ENCODE results near the gene GABRA6. TPM values are rescaled to one million over a fixed set of nuclear protein-coding genes. Genes with fewer than 3 reads are reported as not detected.

GABRA6 gene
- total and polyA plus RNA-seq, 2 of the 13 experiments (the other 11 are each of a cell fraction or from before 2014, with no cell fraction given) = not detected

- in situ Hi-C loops (cut with HindIII; ENCODE audit: extremely low pct_ligation_motif_present, low pct_unique_long_range_greater_than_20kb) = no loop called here
- Histone ChIP-seq H3K9me3 (ENCODE audit: low read length) (no peaks in the 10 kb centered on the region), H3K4me1 (ENCODE audit: insufficient read depth, low read length) (no peaks in the 10 kb centered on the region), H3K27ac (ENCODE audit: extremely low read length, insufficient read depth, low read length) (no peak overlapping the region), H3K9ac (ENCODE audit: insufficient read depth, low read depth, low read length) (no peak overlapping the region), H3K4me3 (replicated peaks in 1 of 3; ENCODE audit: insufficient read depth in 1 of 3, low read depth in 2 of 3, low read length in 3 of 3) (no peak overlapping the region), H2AFZ (ENCODE audit: low read length) (no peak overlapping the region), H4K20me1 (ENCODE audit: insufficient read depth, low read length) (no peaks in the 10 kb centered on the region), H3K79me2 (ENCODE audit: insufficient read depth, low read length) (no peaks in the 10 kb centered on the region), H3K36me3 (replicated peaks in 1 of 2; ENCODE audit: control insufficient read depth in 1 of 2, insufficient read depth in 2 of 2, low read length in 2 of 2) (no peaks in the 10 kb centered on the region), H3K27me3 (ENCODE audit: control insufficient read depth in 1 of 2, insufficient read depth in 2 of 2, low read length in 2 of 2) (no peaks in the 10 kb centered on the region), H3K4me2 (ENCODE audit: low read depth, low read length) (no peak overlapping the region)
- no peak for FAIRE-seq
- BruUV-seq (replicated peaks) = no TSS peak
- TF ChIP-seq NFATC3 (CRISPR knock-in tag; IDR thresholded peaks at IDR 0.05) (no peak), SMARCC2 (IDR thresholded peaks at IDR 0.05) (no peak), ZNF121 (CRISPR knock-in tag; IDR thresholded peaks at IDR 0.05) (no peak), ZNF382 (CRISPR knock-in tag; IDR thresholded peaks at IDR 0.05; ENCODE audit: borderline replicate concordance) (no peak), ZBTB43 (CRISPR knock-in tag; conservative IDR thresholded peaks at IDR 0.05) (no peak), MLLT10 (CRISPR knock-in tag; IDR thresholded peaks at IDR 0.05) (no peak), ARNT2 (CRISPR knock-in tag; IDR thresholded peaks at IDR 0.05; ENCODE audit: low read depth) (no peak), HOMEZ (CRISPR knock-in tag; IDR thresholded peaks at IDR 0.05; ENCODE audit: low read depth) (no peak), KDM5A (IDR thresholded peaks at IDR 0.05; ENCODE audit: borderline replicate concordance, low read length) (no peak), ZNF724P (CRISPR knock-in tag; IDR thresholded peaks at IDR 0.05; ENCODE audit: borderline replicate concordance) (no peak), ZMYM2 (CRISPR knock-in tag; IDR thresholded peaks at IDR 0.05) (no peak), EHMT2 (IDR thresholded peaks at IDR 0.05; ENCODE audit: borderline replicate concordance, low read depth, low read length) (no peak), SNRNP70 (IDR thresholded peaks at IDR 0.05; ENCODE audit: low read depth, low read length) (no peak), ZNF761 (CRISPR knock-in tag; conservative IDR thresholded peaks at IDR 0.05) (no peak), FOXO1 (CRISPR knock-in tag; IDR thresholded peaks at IDR 0.05) (no peak), ZNF678 (CRISPR knock-in tag; IDR thresholded peaks at IDR 0.05) (no peak)
- no peak for DNase-seq (ENCODE audit: low spot score)
- no peak for ATAC-seq
- POLR2A ChIA-PET = no interaction called here
- intact Hi-C loops (cut with micrococcal nuclease; ENCODE audit: unreplicated experiment) = no loop called here
- CTCF ChIA-PET (ENCODE audit: low intra/inter-chr PET ratio, low total read pairs) = no interaction called here
Observed at GRCh38 chr5:161663431-161663830, 22.1 kb upstream of the GABRA6 start.
